Smooth muscle cell (in vitro differentiated cells): Measurements from ENCODE around the gene CHN1. TPM values are rescaled to one million over a fixed set of nuclear protein-coding genes. Genes with fewer than 3 reads are reported as not detected.

ENCODE experiments used
- DNase-seq: peaks from one replicate; lab custom pipeline; 2025; ENCODE audit not compliant: unreplicated experiment; lab: John Stamatoyannopoulos, UW
- H2AFZ ChIP-seq: fragments of 200-600 bp; sonication (generic); 2 replicates; pipeline ENCODE4 v1.6.0; 2016; ENCODE audit warnings: antibody characterized with exemption, low read depth, mild to moderate bottlenecking
- H3F3A ChIP-seq: fragments of 200-600 bp; sonication (generic); 2 replicates; pipeline ENCODE4 v1.6.0; 2017; ENCODE audit warnings: antibody characterized with exemption, low read depth
- H3K27ac ChIP-seq: fragments of 200-600 bp; sonication (generic); 2 replicates; pipeline ENCODE4 v1.5.1; 2016; ENCODE audit warnings: low read depth, mild to moderate bottlenecking
- H3K27me3 ChIP-seq: fragments of 200-600 bp; sonication (generic); 2 replicates; pipeline ENCODE4 v1.6.1; 2016; ENCODE audit warnings: low read depth, mild to moderate bottlenecking
- H3K36me3 ChIP-seq: fragments of 200-600 bp; sonication (generic); 2 replicates; pipeline ENCODE4 v1.5.1; 2016; ENCODE audit warnings: low read depth
- H3K4me1 ChIP-seq: fragments of 200-600 bp; sonication (generic); 2 replicates; pipeline ENCODE4 v1.5.1; 2016; ENCODE audit warnings: low read depth
- H3K4me2 ChIP-seq: fragments of 200-600 bp; sonication (generic); 2 replicates; pipeline ENCODE4 v1.6.0; 2016; ENCODE audit warnings: mild to moderate bottlenecking
- H3K4me3 ChIP-seq: fragments of 200-600 bp; sonication (generic); 2 replicates; pipeline ENCODE4 v1.5.1; 2016; ENCODE audit warnings: mild to moderate bottlenecking
- H3K79me2 ChIP-seq: fragments of 200-600 bp; sonication (generic); 2 replicates; pipeline ENCODE4 v1.6.0; 2016; ENCODE audit warnings: low read depth, mild to moderate bottlenecking
- H3K9ac ChIP-seq: fragments of 200-600 bp; sonication (generic); 2 replicates; pipeline ENCODE4 v1.6.0; 2016; ENCODE audit warnings: low read depth
- H3K9me3 ChIP-seq: fragments of 200-600 bp; sonication (generic); replicated peaks from 2 replicates; pipeline ENCODE4 v1.5.1; 2016; ENCODE audit warnings: low read depth
- H4K20me1 ChIP-seq: fragments of 200-600 bp; sonication (generic); 2 replicates; pipeline ENCODE4 v1.6.0; 2016; ENCODE audit warnings: low read depth
- CTCF ChIP-seq: fragments of 200-600 bp; sonication (generic); IDR thresholded peaks from 2 replicates; pipeline ENCODE4 v1.5.1; 2017; ENCODE audit warnings: borderline replicate concordance, mild to moderate bottlenecking, antibody characterized with exemption; ENCODE audit not compliant: insufficient read depth, poor library complexity, severe bottlenecking
- WGBS: methylation state at CpG from one replicate; pipeline ENCODE4 v1.1.7; 2016; ENCODE audit warnings: low lambda C conversion rate; 5-methylcytosine and 5-hydroxymethylcytosine counted together
- polyA plus RNA-seq: library from polyadenylated mRNA; unstranded; fragments of >200 nt; fragmentation: Nextera tagmentation; extraction: Ambion mirVana; gene quantifications from 2 replicates; pipeline ENCODE4 v1.2.1, GENCODE V29; 2016
- total RNA-seq: library from RNA; depleted of rRNA; stranded (reverse); fragments of >200 nt; gene quantifications from 2 replicates; pipeline ENCODE4 v1.2.3, GENCODE V29; 2014

Gene CHN1
- total and polyA plus RNA-seq, 2 experiments from 2014 or later = 33.5 to 44.8 TPM

- peak overlapping the region; percentile 99 for H3K4me2 ChIP-seq
- H3K4me3 ChIP-seq = peak overlapping the region; percentile 64
- no peaks in the 10 kb centered on the region for H3K36me3 ChIP-seq
- H3F3A ChIP-seq = no peaks in the 10 kb centered on the region
- TF ChIP-seq CTCF = no peak
- H3K27me3 ChIP-seq = peaks cover 41% of the 10 kb centered on the region
- no peak for DNase-seq
- H4K20me1 ChIP-seq = no peaks in the 10 kb centered on the region
- no peak overlapping the region for H3K9ac ChIP-seq
- no peaks in the 10 kb centered on the region for H3K79me2 ChIP-seq
- no peak overlapping the region for H3K27ac ChIP-seq
- 17% methylated on average over 16 of the region's 16 CpGs for WGBS
- peak overlapping the region; percentile 6 for H2AFZ ChIP-seq
- peaks cover 35% of the 10 kb centered on the region for H3K4me1 ChIP-seq
- H3K9me3 ChIP-seq = no peaks in the 10 kb centered on the region
These were observed 1.1 kb downstream of the CHN1 start for GRCh38 chr2:175003875-175004729.

DNA sequence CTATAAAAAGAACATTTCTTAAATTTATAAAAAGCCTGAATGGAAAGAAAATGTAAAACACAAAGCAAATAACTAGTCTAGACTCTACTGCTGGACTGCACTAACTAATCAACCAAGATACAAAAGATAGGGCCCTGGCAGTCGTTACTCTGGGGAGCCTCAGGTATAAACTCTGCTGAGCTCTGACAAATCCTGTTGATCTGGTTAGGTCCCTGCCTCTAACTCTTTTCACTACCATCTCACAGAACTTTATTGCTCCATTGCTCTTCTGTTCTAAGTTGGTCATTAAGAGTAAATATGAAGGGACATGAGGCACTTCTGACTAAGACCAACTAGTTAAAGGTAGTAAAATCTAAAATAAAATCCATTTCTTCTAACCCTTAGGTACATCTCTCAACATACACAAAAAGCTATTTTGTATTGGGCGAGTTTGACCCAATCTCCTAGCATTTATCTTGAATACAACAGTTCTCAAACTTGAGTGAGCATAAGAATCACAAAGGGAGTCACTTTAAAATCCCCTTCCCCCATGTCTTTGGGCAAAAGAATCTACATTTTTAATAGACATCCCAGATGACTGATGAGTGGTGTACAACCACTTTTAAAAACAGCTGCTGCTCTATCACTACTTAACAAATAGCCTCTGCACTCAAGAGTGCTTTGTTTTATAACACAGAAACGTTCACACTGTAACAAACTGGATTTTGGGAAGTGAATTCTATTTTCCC is 2.5 kb downstream of the CHN1 start:
- no peak for TF ChIP-seq CTCF
- H3K36me3 ChIP-seq = no peaks in the 10 kb centered on the region
- H3K9ac ChIP-seq = no peak overlapping the region
- H3K4me2 ChIP-seq = no peak overlapping the region
- no peaks in the 10 kb centered on the region for H4K20me1 ChIP-seq
- no peak overlapping the region for H3K4me3 ChIP-seq
- H2AFZ ChIP-seq = no peak overlapping the region
- DNase-seq = no peak
- H3K27me3 ChIP-seq = peaks cover 36% of the 10 kb centered on the region
- H3K27ac ChIP-seq = no peak overlapping the region
- H3K4me1 ChIP-seq = peaks cover 36% of the 10 kb centered on the region
- H3K79me2 ChIP-seq = no peaks in the 10 kb centered on the region
- WGBS = 39% methylated on average over 3 of the region's 3 CpGs
- H3F3A ChIP-seq = no peaks in the 10 kb centered on the region
- H3K9me3 ChIP-seq = no peaks in the 10 kb centered on the region

DNA sequence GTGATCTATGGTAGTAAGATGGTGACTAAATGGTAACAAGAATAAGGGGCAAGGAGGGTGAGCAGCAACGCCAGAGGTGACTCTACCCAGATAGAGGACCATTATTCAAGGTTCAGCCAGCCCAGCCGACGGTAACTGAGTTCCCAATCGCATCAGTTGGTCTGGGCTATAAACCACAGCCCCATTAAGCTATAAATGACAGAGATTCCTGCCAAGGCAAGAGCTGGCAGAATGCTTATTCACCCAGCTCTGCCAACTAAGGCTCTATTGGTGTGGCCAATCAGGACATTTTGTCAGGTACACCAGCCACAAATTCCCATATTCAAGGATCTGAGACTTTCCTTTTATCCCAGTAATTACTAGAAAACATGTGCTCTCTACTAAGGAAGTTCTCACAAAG is 3.6 kb downstream of the CHN1 start:
- DNase-seq = no peak
- Histone ChIP-seq H3K27ac (no peak overlapping the region), H3F3A (no peaks in the 10 kb centered on the region), H3K27me3 (peaks cover 24% of the 10 kb centered on the region), H3K4me3 (no peak overlapping the region), H2AFZ (no peak overlapping the region), H3K4me1 (peaks cover 27% of the 10 kb centered on the region), H4K20me1 (no peaks in the 10 kb centered on the region), H3K9ac (no peak overlapping the region), H3K4me2 (no peak overlapping the region), H3K9me3 (no peaks in the 10 kb centered on the region), H3K79me2 (no peaks in the 10 kb centered on the region), H3K36me3 (no peaks in the 10 kb centered on the region)
- 85% methylated on average over 4 of the region's 4 CpGs for WGBS
- no peak for TF ChIP-seq CTCF
